ENCODE data around the gene PDS5A.

The PDS5A gene

DNA sequence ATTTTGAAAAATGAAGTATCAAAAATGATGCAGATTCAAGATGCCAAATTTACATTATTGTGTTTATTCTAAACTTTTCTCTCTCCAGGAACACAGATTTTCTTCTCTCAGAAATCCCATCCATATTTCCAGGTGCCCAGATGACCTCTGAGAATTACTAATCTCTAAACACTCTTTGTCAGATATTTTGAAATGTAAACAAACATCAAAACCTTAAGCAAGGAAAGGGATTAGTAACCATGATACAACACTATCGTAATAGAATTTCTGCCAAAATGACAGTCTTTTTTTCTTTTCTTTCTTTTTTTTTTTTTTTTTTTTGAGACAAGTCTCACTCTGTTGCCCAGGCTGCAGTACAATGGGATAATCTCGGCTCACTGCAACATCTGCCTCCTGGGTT is 76.7 kb downstream of the PDS5A start:
- TF ChIP-seq, protein P1, sequence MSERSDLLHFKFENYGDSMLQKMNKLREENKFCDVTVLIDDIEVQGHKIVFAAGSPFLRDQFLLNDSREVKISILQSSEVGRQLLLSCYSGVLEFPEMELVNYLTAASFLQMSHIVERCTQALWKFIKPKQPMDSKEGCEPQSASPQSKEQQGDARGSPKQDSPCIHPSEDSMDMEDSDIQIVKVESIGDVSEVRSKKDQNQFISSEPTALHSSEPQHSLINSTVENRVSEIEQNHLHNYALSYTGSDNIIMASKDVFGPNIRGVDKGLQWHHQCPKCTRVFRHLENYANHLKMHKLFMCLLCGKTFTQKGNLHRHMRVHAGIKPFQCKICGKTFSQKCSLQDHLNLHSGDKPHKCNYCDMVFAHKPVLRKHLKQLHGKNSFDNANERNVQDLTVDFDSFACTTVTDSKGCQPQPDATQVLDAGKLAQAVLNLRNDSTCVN (tag by site-specific recombination; optimal IDR thresholded peaks at IDR 0.05) = no peak
- TF ChIP-seq ZNF701 (tag by site-specific recombination; IDR thresholded peaks at IDR 0.05) (no peak), ZXDB (tag by site-specific recombination; IDR thresholded peaks at IDR 0.05) (no peak)
- TF ChIP-seq, protein P2, sequence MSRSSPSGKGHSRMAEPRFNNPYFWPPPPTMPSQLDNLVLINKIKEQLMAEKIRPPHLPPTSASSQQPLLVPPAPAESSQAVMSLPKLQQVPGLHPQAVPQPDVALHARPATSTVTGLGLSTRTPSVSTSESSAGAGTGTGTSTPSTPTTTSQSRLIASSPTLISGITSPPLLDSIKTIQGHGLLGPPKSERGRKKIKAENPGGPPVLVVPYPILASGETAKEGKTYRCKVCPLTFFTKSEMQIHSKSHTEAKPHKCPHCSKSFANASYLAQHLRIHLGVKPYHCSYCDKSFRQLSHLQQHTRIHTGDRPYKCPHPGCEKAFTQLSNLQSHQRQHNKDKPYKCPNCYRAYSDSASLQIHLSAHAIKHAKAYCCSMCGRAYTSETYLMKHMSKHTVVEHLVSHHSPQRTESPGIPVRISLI (tag by site-specific recombination; IDR thresholded peaks at IDR 0.05) = no peak
- H3K4me1 ChIP-seq (ENCODE audit: control insufficient read depth, insufficient read depth, low read length) = no peaks in the 10 kb centered on the region
- POLR2A ChIA-PET = no interaction called here
- CTCF ChIA-PET = no interaction called here
- no peaks in the 10 kb centered on the region for H3K9me3 ChIP-seq (ENCODE audit: control insufficient read depth, insufficient read depth, low read depth, low read length)
- H3K4me3 ChIP-seq (ENCODE audit: low read depth, low read length) = no peak overlapping the region
- H3K36me3 ChIP-seq (ENCODE audit: control insufficient read depth in 2 of 2, insufficient read depth in 1 of 2, low read length in 2 of 2) = peaks cover 38 to 80% of the 10 kb centered on the region in 2 experiments
- H3K27ac ChIP-seq (ENCODE audit: extremely low read depth, low read depth, low read length) = no peak overlapping the region

DNA sequence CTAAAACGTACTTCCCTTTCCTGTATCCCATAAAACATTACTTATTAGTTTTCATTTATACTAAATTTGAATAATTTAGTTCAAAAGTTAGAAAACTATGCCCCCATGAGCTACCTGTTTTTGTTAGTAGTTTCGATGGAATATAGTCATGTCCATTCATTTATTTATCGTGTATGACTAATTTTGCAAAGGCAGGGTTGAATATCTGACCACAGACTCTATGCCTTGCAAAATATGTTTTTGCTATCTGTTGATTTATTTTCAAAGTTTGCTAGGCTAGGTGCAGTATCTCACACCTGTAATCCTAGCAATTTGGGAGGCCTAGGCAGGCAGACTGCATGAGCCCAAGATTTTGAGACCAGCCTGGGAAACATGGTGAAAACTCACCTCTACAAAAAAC is 78.4 kb downstream of the PDS5A start:
- Histone ChIP-seq H3K36me3 (ENCODE audit: control insufficient read depth in 2 of 2, insufficient read depth in 1 of 2, low read length in 2 of 2) (peaks cover 45 to 92% of the 10 kb centered on the region in 2 experiments), H3K4me1 (ENCODE audit: control insufficient read depth, insufficient read depth, low read length) (no peaks in the 10 kb centered on the region), H3K9me3 (ENCODE audit: control insufficient read depth, insufficient read depth, low read depth, low read length) (no peaks in the 10 kb centered on the region), H3K4me3 (ENCODE audit: low read depth, low read length) (no peak overlapping the region), H3K27ac (ENCODE audit: extremely low read depth, low read depth, low read length) (no peak overlapping the region)
- ChIA-PET CTCF (interaction anchor here (0.5 kb wide), 1 partner anchor 60 kb away, joined by 3 read pairs; no protein-coding TSS in a partner anchor), POLR2A (interaction anchor here (0.6 kb wide), 1 partner anchor 12 kb away, joined by 3 read pairs; no protein-coding TSS in a partner anchor)
- TF ChIP-seq ZNF600 (tag by site-specific recombination; IDR thresholded peaks at IDR 0.05) (no peak), ZNF16 (tag by site-specific recombination; IDR thresholded peaks at IDR 0.05; ENCODE audit: low read depth) (no peak), ZNF416 (tag by site-specific recombination; IDR thresholded peaks at IDR 0.05) (no peak), ZNF76 (tag by site-specific recombination; IDR thresholded peaks at IDR 0.05; ENCODE audit: borderline replicate concordance, low read depth) (no peak), ZNF707 (tag by site-specific recombination; IDR thresholded peaks at IDR 0.05) (no peak), ZBTB7A (tag by site-specific recombination; IDR thresholded peaks at IDR 0.05; ENCODE audit: low read depth) (no peak), KLF10 (tag by site-specific recombination; IDR thresholded peaks at IDR 0.05) (no peak), ZNF324 (tag by site-specific recombination; IDR thresholded peaks at IDR 0.05) (no peak), GLI2 (tag by site-specific recombination; IDR thresholded peaks at IDR 0.05; ENCODE audit: borderline replicate concordance, low read depth) (no peak), ZNF560 (tag by site-specific recombination; IDR thresholded peaks at IDR 0.05; ENCODE audit: borderline replicate concordance) (no peak), ZNF510 (tag by site-specific recombination; IDR thresholded peaks at IDR 0.05; ENCODE audit: insufficient replicate concordance) (no peak), ZBTB1 (tag by site-specific recombination; IDR thresholded peaks at IDR 0.05) (no peak)
- TF ChIP-seq, protein P3, sequence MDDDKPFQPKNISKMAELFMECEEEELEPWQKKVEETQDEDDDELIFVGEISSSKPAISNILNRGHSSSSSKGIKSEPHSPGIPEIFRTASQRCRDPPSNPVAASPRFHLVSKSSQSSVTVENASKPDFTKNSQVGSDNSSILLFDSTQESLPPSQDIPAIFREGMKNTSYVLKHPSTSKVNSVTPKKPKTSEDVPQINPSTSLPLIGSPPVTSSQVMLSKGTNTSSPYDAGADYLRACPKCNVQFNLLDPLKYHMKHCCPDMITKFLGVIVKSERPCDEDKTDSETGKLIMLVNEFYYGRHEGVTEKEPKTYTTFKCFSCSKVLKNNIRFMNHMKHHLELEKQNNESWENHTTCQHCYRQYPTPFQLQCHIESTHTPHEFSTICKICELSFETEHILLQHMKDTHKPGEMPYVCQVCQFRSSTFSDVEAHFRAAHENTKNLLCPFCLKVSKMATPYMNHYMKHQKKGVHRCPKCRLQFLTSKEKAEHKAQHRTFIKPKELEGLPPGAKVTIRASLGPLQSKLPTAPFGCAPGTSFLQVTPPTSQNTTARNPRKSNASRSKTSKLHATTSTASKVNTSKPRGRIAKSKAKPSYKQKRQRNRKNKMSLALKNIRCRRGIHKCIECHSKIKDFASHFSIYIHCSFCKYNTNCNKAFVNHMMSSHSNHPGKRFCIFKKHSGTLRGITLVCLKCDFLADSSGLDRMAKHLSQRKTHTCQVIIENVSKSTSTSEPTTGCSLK (tag by site-specific recombination; IDR thresholded peaks at IDR 0.05) = no peak
- TF ChIP-seq, protein P4, sequence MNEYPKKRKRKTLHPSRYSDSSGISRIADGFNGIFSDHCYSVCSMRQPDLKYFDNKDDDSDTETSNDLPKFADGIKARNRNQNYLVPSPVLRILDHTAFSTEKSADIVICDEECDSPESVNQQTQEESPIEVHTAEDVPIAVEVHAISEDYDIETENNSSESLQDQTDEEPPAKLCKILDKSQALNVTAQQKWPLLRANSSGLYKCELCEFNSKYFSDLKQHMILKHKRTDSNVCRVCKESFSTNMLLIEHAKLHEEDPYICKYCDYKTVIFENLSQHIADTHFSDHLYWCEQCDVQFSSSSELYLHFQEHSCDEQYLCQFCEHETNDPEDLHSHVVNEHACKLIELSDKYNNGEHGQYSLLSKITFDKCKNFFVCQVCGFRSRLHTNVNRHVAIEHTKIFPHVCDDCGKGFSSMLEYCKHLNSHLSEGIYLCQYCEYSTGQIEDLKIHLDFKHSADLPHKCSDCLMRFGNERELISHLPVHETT (tag by site-specific recombination; IDR thresholded peaks at IDR 0.05) = no peak
- TF ChIP-seq, protein P5, sequence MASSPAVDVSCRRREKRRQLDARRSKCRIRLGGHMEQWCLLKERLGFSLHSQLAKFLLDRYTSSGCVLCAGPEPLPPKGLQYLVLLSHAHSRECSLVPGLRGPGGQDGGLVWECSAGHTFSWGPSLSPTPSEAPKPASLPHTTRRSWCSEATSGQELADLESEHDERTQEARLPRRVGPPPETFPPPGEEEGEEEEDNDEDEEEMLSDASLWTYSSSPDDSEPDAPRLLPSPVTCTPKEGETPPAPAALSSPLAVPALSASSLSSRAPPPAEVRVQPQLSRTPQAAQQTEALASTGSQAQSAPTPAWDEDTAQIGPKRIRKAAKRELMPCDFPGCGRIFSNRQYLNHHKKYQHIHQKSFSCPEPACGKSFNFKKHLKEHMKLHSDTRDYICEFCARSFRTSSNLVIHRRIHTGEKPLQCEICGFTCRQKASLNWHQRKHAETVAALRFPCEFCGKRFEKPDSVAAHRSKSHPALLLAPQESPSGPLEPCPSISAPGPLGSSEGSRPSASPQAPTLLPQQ (tag by site-specific recombination; IDR thresholded peaks at IDR 0.05) = no peak
